Activated CD4-positive, CD25-positive, alpha-beta regulatory T cell (primary cell): ENCODE data around the gene NRAP.

Experiments used
- DNase-seq, 4 experiments: peaks; one replicate each; lab custom pipeline; 2025; lab: John Stamatoyannopoulos, UW

The NRAP gene

GRCh38 chr10:113663908-113664307 is at the start of gene NRAP:
TSS of gene NRAP (minus strand) at chr10:113664041. CDS start at chr10:113663882, 159 bp downstream.
- DNase-seq: no peak

GRCh38 chr10:113713640-113713982 is 49.8 kb upstream of the NRAP start:
- no peak for DNase-seq

- no peak for DNase-seq
These were observed 49.2 kb upstream of the NRAP start for GRCh38 chr10:113712755-113713639.

GRCh38 chr10:113712024-113712423 is 48.2 kb upstream of the NRAP start:
- no peak for DNase-seq

GRCh38 chr10:113711142-113711541 is 47.3 kb upstream of the NRAP start:
- no peak for DNase-seq

DNA sequence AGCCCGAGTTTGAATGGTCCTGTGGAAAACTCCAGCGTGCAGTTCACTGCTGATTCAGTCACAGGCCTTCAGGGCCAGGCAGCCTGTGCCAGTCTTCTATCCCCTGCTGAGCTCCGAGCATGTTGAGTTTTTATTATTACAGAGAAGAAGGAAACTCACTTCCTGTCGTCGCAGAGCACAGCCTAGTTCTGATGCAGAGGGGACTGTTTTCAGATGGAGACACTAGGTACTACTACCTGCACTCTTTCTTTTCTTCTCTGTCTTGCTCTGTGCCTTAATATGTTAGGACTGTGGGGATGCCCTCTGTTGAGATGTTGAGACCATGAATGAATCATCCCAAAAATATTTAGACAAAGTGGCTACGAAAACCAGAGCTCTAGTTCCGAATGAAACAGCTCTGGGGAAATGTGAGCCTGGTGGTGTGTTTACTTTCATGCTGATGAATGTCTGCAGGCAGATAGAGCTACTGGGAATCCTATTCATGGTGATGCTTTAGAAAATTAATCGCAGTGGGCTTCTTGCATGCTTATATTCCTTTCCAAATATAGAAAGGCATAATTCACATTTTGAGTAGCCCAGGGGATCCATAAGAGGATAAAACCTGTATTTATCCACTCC is 45.5 kb upstream of the NRAP start:
- no peak for DNase-seq

- no peak for DNase-seq
These were observed 44.8 kb upstream of the NRAP start for GRCh38 chr10:113708640-113709039.

GRCh38 chr10:113706623-113707022 is 42.8 kb upstream of the NRAP start:
- no peak for DNase-seq

DNA sequence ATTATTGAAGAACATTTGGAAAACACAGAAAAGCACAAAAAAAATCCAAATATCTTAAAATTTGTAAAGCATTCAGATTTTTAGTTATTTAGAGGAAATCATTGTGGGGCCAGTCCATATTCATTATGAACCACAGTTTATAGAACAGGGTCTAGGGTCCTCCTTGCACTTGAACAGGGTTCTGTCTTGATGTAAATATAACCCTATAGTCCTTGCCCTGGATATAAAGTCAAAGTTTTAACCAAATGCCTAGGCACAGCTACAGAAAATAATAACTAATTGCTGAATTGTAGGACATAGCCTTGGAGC is 41.5 kb upstream of the NRAP start:
- no peak for DNase-seq

DNA sequence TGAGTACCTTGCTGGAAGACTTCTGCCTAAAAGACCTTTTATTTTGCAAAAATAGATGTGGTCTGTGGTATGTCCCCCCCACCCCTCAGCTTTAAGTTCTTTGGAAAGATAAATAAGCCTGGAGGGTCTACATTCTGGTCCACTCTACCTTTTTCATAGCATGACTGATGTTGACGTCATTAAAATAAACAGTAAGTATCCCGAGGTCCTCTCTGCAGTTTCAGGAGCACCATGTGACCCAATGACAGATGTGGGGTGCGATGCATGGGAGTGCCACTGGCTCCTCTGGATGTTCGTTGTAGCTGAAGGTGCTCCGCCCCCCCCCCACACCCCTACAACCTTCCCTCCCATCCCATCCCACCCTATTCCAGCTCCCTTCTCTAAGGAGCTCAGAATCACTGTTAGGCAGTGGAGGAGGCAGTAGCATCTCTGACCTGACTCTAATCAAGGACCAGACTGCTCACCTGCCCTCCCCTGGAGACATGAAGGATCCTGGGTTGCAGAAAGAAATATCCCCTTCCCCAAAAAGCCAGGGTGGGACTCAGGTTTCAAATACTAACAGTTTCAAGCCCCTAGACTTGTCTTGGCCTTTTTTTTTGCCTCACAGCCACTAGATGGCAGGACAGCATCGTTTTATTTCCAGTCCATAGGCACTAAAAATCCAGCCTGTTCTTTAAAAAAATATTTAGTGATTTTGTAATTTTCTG is 40.9 kb upstream of the NRAP start:
- DNase-seq: no peak

DNA sequence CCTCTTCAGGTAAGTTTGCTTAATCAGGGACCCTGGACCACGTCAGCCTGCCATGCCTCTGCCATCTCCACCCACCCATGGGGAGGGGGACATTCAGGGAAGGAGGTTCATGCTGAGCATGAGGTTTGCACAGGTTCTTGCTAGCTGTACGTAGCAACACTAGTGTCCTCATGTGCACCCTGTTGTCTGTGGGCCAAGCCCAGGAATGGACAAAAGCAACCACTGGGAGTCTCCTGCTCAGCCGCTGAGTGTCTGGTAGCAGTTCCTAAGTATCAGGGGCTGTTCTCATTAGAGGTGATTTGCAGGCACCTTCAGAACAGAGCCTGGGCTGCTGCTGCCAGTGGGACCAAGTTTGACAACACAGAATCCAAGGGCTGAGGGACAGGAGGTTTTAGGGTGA is 33.8 kb upstream of the NRAP start:
- DNase-seq: no peak

DNA sequence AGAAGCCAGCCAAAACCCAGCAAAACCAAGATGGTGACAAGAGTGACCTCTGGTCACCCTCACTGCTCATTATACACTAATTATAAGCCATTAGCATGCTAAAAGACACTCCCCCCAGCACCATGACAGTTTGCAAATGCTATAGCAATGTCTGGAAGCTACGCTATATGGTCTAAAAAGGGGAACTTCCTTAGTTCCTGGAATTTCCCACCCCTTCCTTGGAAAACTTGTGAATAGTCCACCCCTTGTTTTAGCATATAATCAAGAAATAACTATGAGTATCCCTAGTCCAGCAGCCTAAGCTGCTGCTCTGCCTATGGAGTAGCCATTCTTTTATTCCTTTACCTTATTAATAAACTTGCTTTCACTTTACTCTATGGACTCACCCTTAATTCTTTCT is 31.9 kb upstream of the NRAP start:
- no peak for DNase-seq

DNA sequence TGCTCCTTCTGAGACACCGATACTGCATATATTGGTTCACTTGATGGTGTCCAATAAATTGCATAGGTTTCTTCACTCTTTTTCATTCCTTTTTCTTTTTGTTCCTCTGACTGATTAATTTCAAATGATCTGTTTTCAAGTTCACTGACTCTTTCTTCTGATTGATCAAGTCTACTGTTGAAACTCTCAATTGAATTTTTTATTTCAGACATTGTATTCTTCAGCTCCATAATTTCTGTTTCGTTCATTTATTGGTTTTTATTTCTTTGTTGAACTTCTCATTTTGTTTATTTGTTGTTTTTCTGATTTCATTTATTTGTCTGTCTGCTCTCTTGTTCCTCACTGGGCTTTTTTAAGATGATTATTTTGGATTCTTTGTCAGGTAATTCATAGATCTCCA is 29.5 kb upstream of the NRAP start:
- DNase-seq: no peak

DNA sequence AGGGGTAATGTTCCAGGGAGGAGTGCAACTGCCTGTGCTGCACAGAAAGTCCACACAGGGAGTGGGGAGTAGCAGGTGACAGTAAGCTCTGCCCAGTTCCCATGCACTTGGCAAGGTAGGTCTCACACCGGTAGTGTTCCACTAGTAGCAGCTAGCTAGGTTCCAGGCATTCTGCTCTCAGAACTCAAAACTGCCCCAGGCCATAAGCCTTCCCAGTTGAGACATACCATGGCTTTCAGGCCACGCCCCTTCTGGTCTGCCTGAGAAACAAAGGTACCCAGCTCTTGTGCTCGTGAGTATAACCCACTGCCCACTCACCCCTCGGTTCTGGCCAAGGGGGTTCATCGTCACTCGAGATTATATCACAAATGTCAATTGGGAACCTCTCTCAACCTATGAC is 28.4 kb upstream of the NRAP start:
- DNase-seq: no peak

GRCh38 chr10:113691381-113691780 is 27.5 kb upstream of the NRAP start:
- DNase-seq: no peak

GRCh38 chr10:113690749-113691148 is 26.9 kb upstream of the NRAP start:
- DNase-seq: no peak

DNA sequence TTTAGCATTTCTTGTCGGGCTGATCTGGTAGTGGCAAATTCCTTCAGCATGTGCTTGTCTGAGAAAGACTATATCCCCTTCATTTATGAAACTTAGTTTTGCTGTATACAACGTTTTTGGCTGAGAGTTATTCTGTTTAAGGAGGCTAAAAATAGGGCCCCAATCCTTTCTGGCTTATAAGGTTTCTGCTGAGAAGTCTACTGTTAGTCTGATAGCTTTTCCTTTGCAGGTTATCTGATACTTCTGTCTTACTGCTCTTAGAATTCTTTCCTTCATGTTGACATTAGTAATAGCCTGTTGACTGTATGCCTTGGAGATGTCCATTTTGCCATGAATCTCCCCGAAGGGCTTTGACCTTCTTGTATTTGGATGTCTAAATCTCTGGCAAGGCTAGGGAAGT is 25.7 kb upstream of the NRAP start:
- DNase-seq: no peak

GRCh38 chr10:113689057-113689456 is 25.2 kb upstream of the NRAP start:
- no peak for DNase-seq

GRCh38 chr10:113687037-113687436 is 23.2 kb upstream of the NRAP start:
- no peak for DNase-seq

- DNase-seq: no peak
These were observed 22.2 kb upstream of the NRAP start for GRCh38 chr10:113686028-113686427.

DNA sequence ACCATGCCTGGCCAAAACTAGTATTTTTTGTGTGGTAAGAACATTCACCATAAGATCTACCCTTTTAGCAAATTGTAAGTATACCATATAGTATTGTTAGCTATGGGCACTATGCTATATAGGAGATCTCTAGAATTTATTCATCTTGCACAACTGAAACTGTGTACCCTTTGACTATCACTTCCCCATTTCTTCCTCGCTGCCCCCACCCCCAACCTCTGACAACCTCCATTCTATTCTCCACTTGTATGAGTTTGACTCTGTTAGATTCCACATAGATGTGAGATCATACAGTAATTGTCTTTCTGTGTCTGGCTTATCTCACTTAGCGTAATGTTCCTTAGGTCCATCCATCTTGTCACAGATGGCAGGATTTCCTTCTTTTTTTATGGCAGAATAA is 19.5 kb upstream of the NRAP start:
- DNase-seq: no peak

- peak in 1 of 4 experiments; percentile 10 for DNase-seq
These were observed 18.0 kb upstream of the NRAP start for GRCh38 chr10:113681533-113682470.
